GM18526 (cell line): ENCODE data around the gene DARS2.
A peak's percentile ranks its signal among the peaks of the same experiment; 100 is the strongest.

Experiments
- POLR2A ChIP-seq: IDR thresholded peaks from 3 replicates; pipeline ENCODE4 v1.6.1; 2011; ENCODE audit not compliant: insufficient read length; ENCODE audit errors: extremely low read depth

The DARS2 gene

GRCh38 chr1:173824315-173825081, at the start of gene DARS2, which contains the start of gene CENPL:
Gene DARS2, plus strand, starts transcription at chr1:173824673. Its CDS starts 557 bp downstream, at chr1:173825230.
Gene CENPL, minus strand, starts transcription at chr1:173824883. Its CDS starts 13,584 bp downstream, at chr1:173811299.
- peak; percentile 55 for TF ChIP-seq POLR2A

GRCh38 chr1:173775578-173776226, 48.8 kb upstream of the DARS2 start:
- TF ChIP-seq POLR2A, result no peak

GRCh38 chr1:173779936-173780335, 44.5 kb upstream of the DARS2 start:
- TF ChIP-seq POLR2A, result no peak

GRCh38 chr1:173784997-173785396, 39.5 kb upstream of the DARS2 start:
- TF ChIP-seq POLR2A, result no peak

- no peak for TF ChIP-seq POLR2A
Observed at GRCh38 chr1:173789841-173790240, 34.6 kb upstream of the DARS2 start.

- no peak for TF ChIP-seq POLR2A
Observed at GRCh38 chr1:173798078-173798477, 26.4 kb upstream of the DARS2 start.

GRCh38 chr1:173802961-173803360, 21.5 kb upstream of the DARS2 start:
- TF ChIP-seq POLR2A, result no peak

- no peak for TF ChIP-seq POLR2A
Observed at GRCh38 chr1:173818459-173818858, 6.0 kb upstream of the DARS2 start.

- no peak for TF ChIP-seq POLR2A
Observed at GRCh38 chr1:173821680-173822079, 2.8 kb upstream of the DARS2 start.

GRCh38 chr1:173823781-173824314, 625 bp upstream of the DARS2 start:
- no peak for TF ChIP-seq POLR2A

GRCh38 chr1:173827611-173828010, 3.1 kb downstream of the DARS2 start:
- no peak for TF ChIP-seq POLR2A

- no peak for TF ChIP-seq POLR2A
Observed at GRCh38 chr1:173832748-173833147, 8.3 kb downstream of the DARS2 start.

- no peak for TF ChIP-seq POLR2A
Observed at GRCh38 chr1:173852105-173852504, 27.6 kb downstream of the DARS2 start.

GRCh38 chr1:173853074-173853473, 28.6 kb downstream of the DARS2 start:
- no peak for TF ChIP-seq POLR2A

- TF ChIP-seq POLR2A, result no peak
Observed at GRCh38 chr1:173856014-173856413, 31.5 kb downstream of the DARS2 start.

GRCh38 chr1:173856903-173857302, 32.4 kb downstream of the DARS2 start:
- TF ChIP-seq POLR2A, result no peak

- TF ChIP-seq POLR2A, result no peak
Observed at GRCh38 chr1:173857363-173857917, 33.0 kb downstream of the DARS2 start.

- TF ChIP-seq POLR2A, result no peak
Observed at GRCh38 chr1:173860065-173860464, 35.6 kb downstream of the DARS2 start.
